Activated naive CD8-positive, alpha-beta T cell treated with anti-CD3 and anti-CD28 coated beads, Interleukin-2, amount 50 U/mL, for 16 hours (primary cell): Measurements from ENCODE around the gene NDUFB10.
"Not testable (repeated sequence)": the region's sequence is repeated elsewhere in the genome, so short reads cannot be mapped to it uniquely, and the experiment has no call there.

Source experiments
- DNase-seq: peaks from one replicate; pipeline ENCODE4 v3.0.0-alpha.2; 2020; ENCODE audit warnings: low read depth, low spot score

The NDUFB10 gene

GRCh38 chr16:1924095-1924494, 35.2 kb upstream of the NDUFB10 start:
- no peak for DNase-seq

- no peak for DNase-seq
Measured at GRCh38 chr16:1926271-1926670, 33.1 kb upstream of the NDUFB10 start.

DNA sequence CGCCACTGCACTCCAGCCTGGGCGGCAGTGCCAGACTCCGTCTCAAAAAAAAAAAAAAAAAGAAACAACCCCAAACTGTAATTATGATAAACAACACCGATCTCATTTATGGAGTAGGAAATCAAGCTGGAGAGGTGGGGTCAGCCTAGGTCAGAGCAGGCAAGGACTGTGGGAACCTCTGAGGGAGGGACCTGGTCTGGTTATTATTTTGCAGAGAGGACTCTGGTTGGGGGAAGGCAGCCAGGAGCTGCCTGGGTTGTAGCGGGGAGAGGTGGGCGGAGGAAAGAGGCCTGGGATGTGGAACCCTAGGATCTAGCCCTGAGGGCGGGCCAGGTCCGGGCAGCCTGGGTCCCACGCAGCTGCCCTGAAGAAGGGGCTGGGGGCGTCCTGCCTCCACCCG, 30.2 kb upstream of the NDUFB10 start:
- no peak for DNase-seq

DNA sequence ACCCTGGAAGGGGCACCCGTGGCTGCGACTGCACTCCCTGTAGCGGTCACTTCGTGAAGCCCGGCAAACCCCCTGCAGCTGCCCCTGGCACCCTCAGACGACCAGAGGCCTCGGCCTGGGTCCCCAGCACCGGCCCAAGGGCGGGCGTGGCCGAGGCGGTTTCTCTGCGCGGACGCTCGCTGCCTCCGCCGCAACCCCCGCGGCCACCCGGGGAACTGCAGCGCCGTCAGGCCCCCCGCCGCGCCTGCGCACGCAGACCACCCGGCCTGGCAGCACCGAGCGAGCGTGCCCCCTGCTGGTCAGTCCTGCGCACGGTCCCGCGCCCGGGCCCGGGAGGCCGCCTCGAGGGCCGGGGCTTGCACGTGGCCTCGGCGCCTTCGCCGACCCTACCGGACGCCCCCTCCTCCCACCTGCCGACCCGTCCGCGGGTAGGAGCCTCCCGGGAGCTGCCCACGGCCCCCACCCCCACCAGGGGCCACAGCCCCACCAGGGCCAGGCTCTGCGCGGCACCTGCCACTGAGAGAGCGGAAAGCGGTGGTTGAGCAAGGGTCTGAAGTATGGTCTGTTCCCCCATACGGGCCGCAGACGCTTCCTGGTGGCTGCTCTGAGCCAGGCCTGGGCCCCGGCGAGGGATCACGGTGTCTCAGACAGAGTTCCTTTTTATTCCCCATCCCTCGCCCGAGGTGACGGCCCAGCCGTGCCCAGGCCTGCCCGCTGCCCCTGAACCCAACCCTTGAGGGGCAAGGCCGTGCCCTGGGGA, 29.6 kb upstream of the NDUFB10 start:
- DNase-seq: peak; percentile 85

DNA sequence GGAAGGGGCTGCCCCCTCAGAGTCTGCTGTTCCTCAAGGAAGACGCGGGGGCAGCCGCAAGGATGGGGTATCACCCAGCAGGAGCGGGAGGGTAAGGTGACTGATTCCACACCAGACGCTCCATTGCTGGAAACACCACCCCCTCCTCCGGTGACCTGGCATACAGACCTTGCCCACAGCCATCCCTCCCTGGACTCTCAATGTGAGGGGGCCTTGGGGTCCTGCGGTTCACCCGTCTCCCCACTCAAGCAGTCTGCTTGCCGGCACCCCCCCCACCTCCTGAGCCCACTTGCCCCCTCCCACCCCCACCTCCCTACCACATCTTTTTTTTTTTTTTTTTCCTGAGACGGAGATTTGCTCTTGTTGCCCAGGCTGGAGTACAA, 29.0 kb upstream of the NDUFB10 start:
- DNase-seq: no peak

- DNase-seq: no peak
Measured at GRCh38 chr16:1932050-1933028, 27.0 kb upstream of the NDUFB10 start.

DNA sequence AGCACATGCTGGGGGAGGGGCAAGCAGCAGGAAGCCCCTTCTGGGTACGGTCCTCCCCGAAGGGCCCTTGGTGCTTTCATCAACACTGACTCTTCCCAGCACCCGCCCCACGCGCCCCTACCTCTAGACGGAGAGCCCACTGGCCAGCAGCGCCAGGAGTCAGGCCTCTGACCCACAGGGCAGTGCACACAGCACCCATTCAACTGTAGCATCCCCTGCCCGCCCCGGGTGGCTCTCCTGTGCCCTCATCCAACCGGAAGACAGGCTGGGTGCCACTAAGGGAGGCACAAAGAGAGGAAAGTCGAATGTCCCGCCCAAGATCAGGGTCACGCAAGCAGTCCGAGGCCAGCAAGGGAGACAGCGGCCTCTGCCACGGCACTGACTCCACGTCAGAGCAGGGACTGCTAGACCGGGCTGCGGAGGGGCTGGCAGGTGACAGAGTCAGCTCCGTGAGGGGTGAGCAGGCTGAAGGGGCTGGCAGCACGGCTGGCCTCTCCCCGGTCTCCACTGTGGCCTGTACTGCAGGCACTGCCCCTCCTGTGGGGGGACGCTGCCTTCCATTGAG, 26.2 kb upstream of the NDUFB10 start:
- DNase-seq: no peak

DNA sequence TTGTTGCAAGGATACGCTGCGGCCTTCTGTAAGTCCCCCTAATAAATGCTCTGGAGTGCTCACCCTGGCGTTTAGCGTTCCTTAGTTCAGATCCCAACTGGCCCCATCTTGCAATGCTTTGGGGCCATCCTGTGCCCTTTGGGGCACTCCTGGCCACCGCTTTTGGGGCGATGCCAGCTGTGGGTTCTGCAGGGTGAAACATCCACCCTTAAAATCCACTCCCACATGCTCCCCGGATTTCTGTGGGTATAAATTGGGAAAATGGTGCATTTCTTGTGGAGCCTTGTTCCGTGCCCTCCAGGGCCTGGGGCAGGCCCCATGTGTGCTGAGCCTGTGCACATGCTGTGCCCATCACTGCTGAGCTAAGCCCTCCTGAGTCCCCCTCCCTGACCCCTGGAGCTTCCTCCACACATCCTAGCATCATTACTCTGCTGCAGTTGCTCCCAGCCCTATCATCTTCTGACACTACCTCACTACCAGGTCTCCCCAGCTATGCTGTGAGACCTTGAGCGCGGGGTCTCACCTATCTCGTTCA, 22.3 kb upstream of the NDUFB10 start:
- no peak for DNase-seq

DNA sequence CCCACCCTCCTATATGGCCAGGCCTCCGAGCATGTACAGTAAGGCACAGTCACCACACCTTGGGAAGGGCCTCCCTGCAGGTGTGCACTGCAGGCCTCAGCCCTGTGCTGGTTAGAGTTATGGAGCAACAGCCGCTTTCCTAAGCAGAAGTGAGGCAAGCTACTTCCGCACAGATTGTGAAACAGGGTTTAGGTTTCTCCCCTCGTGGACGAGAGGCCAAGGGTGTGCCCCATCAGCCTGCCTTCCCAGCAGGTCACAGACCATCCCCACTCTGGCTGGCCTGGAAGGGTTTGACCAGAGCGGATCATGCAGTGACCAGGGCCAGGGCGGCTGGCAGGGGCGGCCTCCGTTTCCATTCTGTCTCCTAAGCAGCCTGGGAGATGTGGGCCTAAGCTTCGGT, 21.0 kb upstream of the NDUFB10 start:
- DNase-seq: no peak

- no peak for DNase-seq
Measured at GRCh38 chr16:1938910-1939309, 20.4 kb upstream of the NDUFB10 start.

DNA sequence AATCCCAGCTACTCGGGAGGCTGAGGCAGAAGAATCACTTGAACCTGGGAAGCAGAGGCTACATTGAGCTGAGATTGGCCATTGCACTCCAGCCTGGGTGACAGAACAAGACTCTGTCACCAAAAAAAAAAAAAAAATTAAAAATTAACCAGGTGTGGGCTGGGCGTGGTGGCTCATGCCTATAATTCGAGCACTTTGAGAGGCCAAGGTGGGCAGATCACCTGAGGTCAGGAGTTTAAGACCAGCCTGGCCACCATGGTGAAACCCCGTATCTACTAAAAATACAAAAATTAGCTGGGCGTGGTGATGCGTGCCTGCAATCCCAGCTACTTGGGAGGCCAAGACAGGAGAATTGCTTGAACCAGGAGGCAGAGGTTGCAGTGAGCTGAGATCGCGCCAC, 19.5 kb upstream of the NDUFB10 start:
- DNase-seq: not testable (repeated sequence)

GRCh38 chr16:1940273-1941161, 18.8 kb upstream of the NDUFB10 start:
- DNase-seq: no peak

DNA sequence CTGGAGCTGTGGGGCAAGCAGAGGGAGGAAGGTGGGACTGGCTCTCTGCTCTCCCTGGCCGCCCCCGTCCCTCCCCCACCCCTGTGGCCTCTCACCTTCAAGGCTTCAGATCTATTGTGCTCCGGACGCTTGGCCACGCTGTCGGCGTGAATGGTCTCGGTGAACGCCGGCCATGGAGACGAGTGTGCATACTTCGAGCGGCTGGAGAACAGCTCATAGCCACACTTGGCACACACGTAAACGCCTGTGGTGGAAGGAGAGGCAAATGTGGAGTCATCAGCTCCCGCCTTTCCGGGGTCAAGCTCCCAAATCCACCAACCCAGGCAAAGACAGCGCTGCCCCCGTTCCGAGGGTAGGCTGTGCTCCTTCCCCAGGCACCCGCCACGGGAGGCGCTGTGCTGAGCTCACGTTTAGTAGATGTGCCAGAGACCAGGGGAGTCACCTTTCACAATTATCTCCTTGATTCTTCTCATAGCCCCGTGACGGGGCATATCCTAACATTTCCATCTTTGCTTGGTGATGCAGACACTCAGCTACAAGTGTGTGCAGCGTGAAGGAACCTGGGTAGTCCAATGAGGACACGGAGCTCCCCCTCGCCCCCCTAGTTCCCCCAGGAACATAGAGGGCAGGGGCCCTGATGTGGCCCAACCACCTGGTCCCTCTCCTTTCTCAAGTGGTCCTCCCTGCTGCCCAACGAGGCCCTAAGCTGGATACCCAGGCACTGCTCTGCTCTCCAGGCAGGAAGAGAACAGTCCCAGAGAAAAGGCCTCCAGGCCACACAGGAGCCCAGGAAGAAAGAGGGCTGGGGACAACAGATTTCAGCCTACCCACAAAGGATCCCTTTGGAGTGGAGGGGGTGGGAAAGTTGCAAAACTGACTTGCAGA, 17.9 kb upstream of the NDUFB10 start:
- DNase-seq: no peak

GRCh38 chr16:1942047-1942809, 17.1 kb upstream of the NDUFB10 start:
- no peak for DNase-seq

- peak; percentile 100 for DNase-seq
Measured at GRCh38 chr16:1942810-1943726, 16.3 kb upstream of the NDUFB10 start, which contains the start of gene MSRB1. TSS of gene MSRB1 (minus strand) at chr16:1943199. CDS start at chr16:1943156, 43 bp downstream.

- DNase-seq: no peak
Measured at GRCh38 chr16:1944612-1945199, 14.6 kb upstream of the NDUFB10 start.

- no peak for DNase-seq
Measured at GRCh38 chr16:1945559-1946391, 13.6 kb upstream of the NDUFB10 start.
